GM06990 (cell line): ENCODE measurements around the gene CDH2.

Experiments used
- DNase-seq: peaks from one replicate; pipeline ENCODE4 v3.0.0-alpha.2; 2011; ENCODE audit not compliant: insufficient read length; ENCODE audit errors: extremely low read depth
- H3K27me3 ChIP-seq: replicated peaks from 2 replicates; pipeline ENCODE4 v1.6.0; 2011; ENCODE audit warnings: low read length; ENCODE audit not compliant: control insufficient read depth, insufficient read depth
- H3K36me3 ChIP-seq: 2 replicates; pipeline ENCODE4 v1.5.1; 2011; ENCODE audit warnings: low read length; ENCODE audit not compliant: control insufficient read depth, insufficient read depth
- H3K4me3 ChIP-seq: replicated peaks from 2 replicates; pipeline ENCODE4 v1.5.1; 2011; ENCODE audit warnings: low read depth, mild to moderate bottlenecking, control low read depth, low read length
- CTCF ChIP-seq: IDR thresholded peaks from 2 replicates; pipeline ENCODE4 v1.5.1; 2011; ENCODE audit warnings: low read length, control low read depth, mild to moderate bottlenecking, inconsistent platforms; ENCODE audit not compliant: insufficient read depth, poor library complexity, severe bottlenecking

The CDH2 gene

GRCh38 chr18:28030458-28030857, 146.5 kb downstream of the CDH2 start:
- TF ChIP-seq CTCF: no peak
- Histone ChIP-seq H3K36me3 (no peaks in the 10 kb centered on the region), H3K4me3 (no peak overlapping the region), H3K27me3 (no peaks in the 10 kb centered on the region)
- no peak for DNase-seq

- no peak for DNase-seq
- no peaks in the 10 kb centered on the region for H3K27me3 ChIP-seq
- H3K4me3 ChIP-seq: no peak overlapping the region
- no peak for TF ChIP-seq CTCF
- no peaks in the 10 kb centered on the region for H3K36me3 ChIP-seq
Observed at GRCh38 chr18:28027755-28028154, 149.2 kb downstream of the CDH2 start.

- DNase-seq: no peak
- no peak overlapping the region for H3K4me3 ChIP-seq
- no peaks in the 10 kb centered on the region for H3K27me3 ChIP-seq
- TF ChIP-seq CTCF: no peak
- H3K36me3 ChIP-seq: no peaks in the 10 kb centered on the region
Observed at GRCh38 chr18:28019425-28020108, 157.4 kb downstream of the CDH2 start.

GRCh38 chr18:28018351-28018750, 158.6 kb downstream of the CDH2 start:
- TF ChIP-seq CTCF: no peak
- Histone ChIP-seq H3K36me3 (no peaks in the 10 kb centered on the region), H3K27me3 (no peaks in the 10 kb centered on the region), H3K4me3 (no peak overlapping the region)
- DNase-seq: no peak

- no peak for DNase-seq
- Histone ChIP-seq H3K4me3 (no peak overlapping the region), H3K27me3 (no peaks in the 10 kb centered on the region), H3K36me3 (no peaks in the 10 kb centered on the region)
- no peak for TF ChIP-seq CTCF
Observed at GRCh38 chr18:28015671-28016070, 161.3 kb downstream of the CDH2 start.

- no peaks in the 10 kb centered on the region for H3K36me3 ChIP-seq
- TF ChIP-seq CTCF: peak; percentile 7
- no peak for DNase-seq
- no peak overlapping the region for H3K4me3 ChIP-seq
- no peaks in the 10 kb centered on the region for H3K27me3 ChIP-seq
Observed at GRCh38 chr18:28013066-28013465, 163.9 kb downstream of the CDH2 start.
